Left renal cortex interstitium (tissue), 4 donors: ENCODE results near the gene C19orf44. TPM values are rescaled to one million over a fixed set of nuclear protein-coding genes. Genes with fewer than 3 reads are reported as not detected.

ENCODE experiments used
- DNase-seq, 4 donors: peaks; one replicate each; pipeline ENCODE4 v3.0.0-alpha.2; 2013; ENCODE audit warnings: low read depth in 4 of 4, low spot score in 2 of 4, missing footprints in 1 of 4
- polyA plus RNA-seq, 4 donors: library from polyadenylated mRNA; unstranded; fragments of 120-200 nt; gene quantifications; one replicate each; pipeline ENCODE4 v1.2.1, GENCODE V29; 2013; ENCODE audit not compliant: insufficient read length in 4 of 4

Gene C19orf44
- polyA plus RNA-seq, 4 donors = 13.8 to 18.9 (median 16.5) TPM

- DNase-seq = no peak
Observed at GRCh38 chr19:16566161-16566560, 70.0 kb downstream of the C19orf44 start.

- no peak for DNase-seq
Observed at GRCh38 chr19:16566702-16567101, 70.5 kb downstream of the C19orf44 start.

DNA sequence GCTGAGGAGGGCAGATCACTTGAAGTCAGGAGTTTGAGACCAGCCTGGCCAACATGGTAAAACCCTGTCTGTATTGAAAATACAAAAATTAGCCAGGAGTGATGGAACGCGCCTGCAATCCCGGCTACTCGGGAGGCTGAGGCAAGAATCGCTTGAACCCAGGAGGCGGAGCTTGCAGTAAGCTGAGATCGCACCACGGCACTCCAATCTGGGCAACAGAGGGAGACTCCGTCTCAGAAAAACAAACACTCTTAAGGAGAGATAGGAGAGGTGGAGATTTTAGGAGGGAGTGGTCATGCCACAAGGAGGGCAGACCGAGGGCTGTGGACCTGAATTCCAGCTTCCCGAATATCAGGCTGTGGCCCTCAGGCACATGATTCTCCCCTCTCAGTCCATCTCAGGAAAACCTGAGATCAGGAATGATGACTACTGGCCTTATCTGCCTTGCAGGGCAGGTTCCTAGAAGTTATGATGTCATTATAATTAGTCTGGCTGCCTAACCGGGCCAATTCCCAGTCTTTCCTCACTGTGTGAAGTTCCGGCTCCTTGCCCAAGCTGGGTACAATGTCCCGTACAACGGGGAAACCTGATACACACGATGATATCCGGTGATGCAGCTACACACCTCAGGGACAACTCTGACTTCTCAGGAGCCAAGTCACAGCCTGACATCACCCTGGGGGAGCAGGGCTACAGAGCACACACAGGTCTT, 73.6 kb downstream of the C19orf44 start:
- DNase-seq = no peak

Other genes starting within 250 kb of the C19orf44 start
- 10 to 100 TPM; 19.5 to 32.0 (median 29.0) TPM for gene KLF2, start 171.6 kb upstream of the C19orf44 start, polyA plus RNA-seq
- gene EPS15L1, start 24.4 kb upstream of the C19orf44 start, polyA plus RNA-seq = 10 to 100 TPM; 26.8 to 37.1 (median 32.2) TPM
- under 1 TPM in 1 of 4 donors, not detected in 3; 0.14 TPM for gene CALR3, start 227 bp upstream of the C19orf44 start, polyA plus RNA-seq
- gene CHERP, start 46.0 kb downstream of the C19orf44 start, polyA plus RNA-seq = 10 to 100 TPM; 26.6 to 56.5 (median 48.8) TPM
- gene SLC35E1, start 76.0 kb downstream of the C19orf44 start, polyA plus RNA-seq = 10 to 100 TPM; 38.3 to 47.3 (median 43.0) TPM
- gene MED26, start 131.8 kb downstream of the C19orf44 start, polyA plus RNA-seq = 1 to 10 TPM; 5.8 to 9.5 (median 8.0) TPM
- 100 to 1,000 TPM in 2 of 4 donors, 10 to 100 TPM in 2; 91.1 to 110 (median 100) TPM for gene SMIM7, start 163.8 kb downstream of the C19orf44 start, polyA plus RNA-seq
- 10 to 100 TPM in 1 of 4 donors, 1 to 10 TPM in 3; 6.0 to 12.7 (median 8.8) TPM for gene TMEM38A, start 164.7 kb downstream of the C19orf44 start, polyA plus RNA-seq
- gene NWD1, start 223.5 kb downstream of the C19orf44 start, polyA plus RNA-seq = under 1 TPM; 0.03 to 0.14 (median 0.09) TPM